ENCODE measurements around the gene SREK1IP1. TPM values are rescaled to one million over a fixed set of nuclear protein-coding genes. Genes with fewer than 3 reads are reported as not detected.
A peak's percentile ranks its signal among the peaks of the same experiment; 100 is the strongest.

SREK1IP1 gene
- total RNA-seq, result 10 to 100 TPM; 32.3 to 35.8 (median 32.4) TPM

GRCh38 chr5:64768358-64769312, at the start of gene SREK1IP1, which contains the start of gene CWC27:
Gene SREK1IP1, minus strand, starts transcription at chr5:64768691. Its CDS starts 174 bp downstream, at chr5:64768517.
Gene CWC27, plus strand, starts transcription at chr5:64768930. Its CDS starts 217 bp downstream, at chr5:64769147.
- Mint-ChIP-seq H3K36me3 (ENCODE audit: insufficient read depth) (peaks cover 9% of the 10 kb centered on the region), H3K27me3 (ENCODE audit: low read depth) (no peaks in the 10 kb centered on the region), H3K4me3 (peak within 1 kb of the TSS; percentile 98), H3K9me3 (no peaks in the 10 kb centered on the region), H3K4me1 (ENCODE audit: low read depth) (peaks cover 53% of the 10 kb centered on the region)
- peak; percentile 98 for ATAC-seq
- peak; percentile 69 for DNase-seq

DNA sequence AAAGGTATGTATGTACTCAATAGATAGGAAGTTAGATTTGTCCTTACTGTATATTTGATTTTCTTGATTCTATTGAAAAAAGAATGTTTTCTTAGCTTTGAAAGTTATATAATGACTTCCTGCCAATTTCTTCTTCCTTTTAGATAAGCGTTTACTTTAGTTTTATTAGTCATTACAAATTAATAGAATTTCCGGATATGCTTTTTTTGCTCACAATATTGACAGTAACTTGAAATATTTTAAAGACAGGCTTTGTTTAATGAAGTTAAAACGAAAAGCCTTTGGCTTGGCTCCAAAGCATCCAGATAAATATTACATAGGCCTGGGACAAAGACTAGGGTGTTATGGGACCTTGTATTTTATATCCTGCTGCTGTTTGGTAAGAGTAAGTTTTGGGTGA, 49.8 kb upstream of the SREK1IP1 start:
- Mint-ChIP-seq H3K4me3 (no peak overlapping the region), H3K9me3 (no peaks in the 10 kb centered on the region), H3K27me3 (ENCODE audit: low read depth) (no peaks in the 10 kb centered on the region), H3K36me3 (ENCODE audit: insufficient read depth) (peaks cover 19% of the 10 kb centered on the region), H3K4me1 (ENCODE audit: low read depth) (peaks cover 13% of the 10 kb centered on the region)
- ATAC-seq (no peak), DNase-seq (no peak)

GRCh38 chr5:64814073-64814472, 45.6 kb upstream of the SREK1IP1 start:
- no peak overlapping the region for H3K4me3 Mint-ChIP-seq
- peaks cover 1% of the 10 kb centered on the region for H3K4me1 Mint-ChIP-seq (ENCODE audit: low read depth)
- no peaks in the 10 kb centered on the region for H3K9me3 Mint-ChIP-seq
- ATAC-seq (no peak), DNase-seq (no peak)
- no peaks in the 10 kb centered on the region for H3K27me3 Mint-ChIP-seq (ENCODE audit: low read depth)
- peaks cover 14% of the 10 kb centered on the region for H3K36me3 Mint-ChIP-seq (ENCODE audit: insufficient read depth)

- no peak for ATAC-seq
Measured at GRCh38 chr5:64811050-64811640, 42.7 kb upstream of the SREK1IP1 start.

DNA sequence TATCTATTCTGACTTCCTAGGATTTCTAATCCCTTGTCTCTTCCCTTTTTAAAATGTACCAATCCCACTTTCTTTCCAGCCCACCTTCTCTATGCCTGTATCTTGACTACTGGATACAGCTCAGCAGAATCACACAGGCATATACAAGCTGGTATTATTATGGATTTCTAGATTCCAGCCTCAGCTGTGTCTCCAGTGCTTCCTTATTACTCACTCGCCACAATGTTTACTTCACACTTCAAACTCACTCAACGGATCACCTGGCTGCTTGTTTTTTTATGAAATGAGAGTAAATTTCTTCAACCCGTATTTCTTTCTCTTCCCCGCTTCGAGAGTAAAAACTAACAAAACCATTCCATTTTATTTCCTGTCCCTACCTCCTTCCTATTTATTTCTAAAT, 39.0 kb upstream of the SREK1IP1 start:
- H3K9me3 Mint-ChIP-seq, result no peaks in the 10 kb centered on the region
- peaks cover 16% of the 10 kb centered on the region for H3K36me3 Mint-ChIP-seq (ENCODE audit: insufficient read depth)
- no peaks in the 10 kb centered on the region for H3K4me1 Mint-ChIP-seq (ENCODE audit: low read depth)
- no peak overlapping the region for H3K4me3 Mint-ChIP-seq
- no peaks in the 10 kb centered on the region for H3K27me3 Mint-ChIP-seq (ENCODE audit: low read depth)
- DNase-seq, result no peak
- no peak for ATAC-seq

More at GRCh38 chr5:64811050-64811640, 42.7 kb upstream of the SREK1IP1 start:
- Mint-ChIP-seq H3K36me3 (ENCODE audit: insufficient read depth) (peaks cover 22% of the 10 kb centered on the region), H3K27me3 (ENCODE audit: low read depth) (no peaks in the 10 kb centered on the region), H3K4me3 (no peak overlapping the region), H3K9me3 (no peaks in the 10 kb centered on the region), H3K4me1 (ENCODE audit: low read depth) (peaks cover 1% of the 10 kb centered on the region)
- no peak for DNase-seq

DNA sequence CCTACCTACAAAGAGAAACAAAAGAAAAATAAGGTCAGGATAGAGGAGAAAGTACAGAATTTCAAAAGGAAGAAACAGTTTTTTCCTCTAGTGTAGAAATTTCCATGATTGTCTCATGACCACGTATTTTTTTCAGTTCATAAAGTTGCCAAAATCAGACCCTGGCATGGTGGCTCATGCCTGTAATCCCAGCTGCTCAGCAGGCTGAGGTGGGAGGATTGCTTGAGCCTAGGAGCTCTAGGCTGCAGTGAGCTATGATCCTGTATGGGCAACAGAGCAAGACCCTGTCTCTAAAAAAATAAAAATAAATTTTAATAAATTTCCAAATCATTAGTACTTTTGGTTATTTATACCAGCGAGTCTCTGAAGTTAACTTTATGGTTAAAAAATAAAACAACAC, 38.0 kb upstream of the SREK1IP1 start:
- Mint-ChIP-seq H3K27me3 (ENCODE audit: low read depth) (no peaks in the 10 kb centered on the region), H3K4me3 (no peak overlapping the region), H3K4me1 (ENCODE audit: low read depth) (no peaks in the 10 kb centered on the region), H3K9me3 (no peaks in the 10 kb centered on the region), H3K36me3 (ENCODE audit: insufficient read depth) (peaks cover 16% of the 10 kb centered on the region)
- no peak for DNase-seq
- ATAC-seq, result no peak

GRCh38 chr5:64800926-64801325, 32.4 kb upstream of the SREK1IP1 start:
- Mint-ChIP-seq H3K4me3 (no peak overlapping the region), H3K9me3 (no peaks in the 10 kb centered on the region), H3K36me3 (ENCODE audit: insufficient read depth) (peaks cover 15% of the 10 kb centered on the region), H3K27me3 (ENCODE audit: low read depth) (no peaks in the 10 kb centered on the region), H3K4me1 (ENCODE audit: low read depth) (no peaks in the 10 kb centered on the region)
- DNase-seq, result no peak
- ATAC-seq, result no peak

DNA sequence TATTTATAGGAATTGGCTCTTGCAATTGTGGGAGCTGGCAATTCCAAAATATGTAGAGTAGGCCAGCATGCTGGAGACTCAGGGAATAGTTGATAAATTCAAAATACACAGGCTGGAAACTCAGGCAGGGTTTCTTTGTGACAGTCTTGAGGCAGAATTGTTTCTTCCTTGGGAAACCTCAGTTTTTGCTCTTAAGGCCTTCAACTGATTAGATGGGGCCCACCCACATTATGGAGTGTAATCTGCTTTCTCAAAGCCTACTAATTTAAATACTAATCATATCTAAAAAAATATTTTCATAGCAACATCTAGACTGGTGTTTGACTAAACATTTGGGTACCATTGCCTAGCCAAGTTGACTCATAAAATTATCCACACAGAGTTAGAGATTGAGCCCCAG, 27.8 kb upstream of the SREK1IP1 start:
- H3K4me1 Mint-ChIP-seq (ENCODE audit: low read depth), result no peaks in the 10 kb centered on the region
- H3K9me3 Mint-ChIP-seq, result no peaks in the 10 kb centered on the region
- H3K27me3 Mint-ChIP-seq (ENCODE audit: low read depth), result no peaks in the 10 kb centered on the region
- H3K4me3 Mint-ChIP-seq, result no peak overlapping the region
- DNase-seq (no peak), ATAC-seq (no peak)
- peaks cover 31% of the 10 kb centered on the region for H3K36me3 Mint-ChIP-seq (ENCODE audit: insufficient read depth)

GRCh38 chr5:64794053-64794770, 25.7 kb upstream of the SREK1IP1 start:
- H3K36me3 Mint-ChIP-seq (ENCODE audit: insufficient read depth), result peaks cover 35% of the 10 kb centered on the region
- ATAC-seq (no peak), DNase-seq (no peak)
- no peaks in the 10 kb centered on the region for H3K9me3 Mint-ChIP-seq
- no peaks in the 10 kb centered on the region for H3K4me1 Mint-ChIP-seq (ENCODE audit: low read depth)
- H3K27me3 Mint-ChIP-seq (ENCODE audit: low read depth), result no peaks in the 10 kb centered on the region
- no peak overlapping the region for H3K4me3 Mint-ChIP-seq

- H3K4me1 Mint-ChIP-seq (ENCODE audit: low read depth), result no peaks in the 10 kb centered on the region
- no peak for ATAC-seq
- no peak overlapping the region for H3K4me3 Mint-ChIP-seq
- DNase-seq, result no peak
- H3K36me3 Mint-ChIP-seq (ENCODE audit: insufficient read depth), result peaks cover 30% of the 10 kb centered on the region
- no peaks in the 10 kb centered on the region for H3K27me3 Mint-ChIP-seq (ENCODE audit: low read depth)
- no peaks in the 10 kb centered on the region for H3K9me3 Mint-ChIP-seq
Measured at GRCh38 chr5:64792469-64792868, 24.0 kb upstream of the SREK1IP1 start.

GRCh38 chr5:64790210-64790609, 21.7 kb upstream of the SREK1IP1 start:
- no peaks in the 10 kb centered on the region for H3K4me1 Mint-ChIP-seq (ENCODE audit: low read depth)
- H3K36me3 Mint-ChIP-seq (ENCODE audit: insufficient read depth), result peaks cover 36% of the 10 kb centered on the region
- no peak for DNase-seq
- H3K9me3 Mint-ChIP-seq, result no peaks in the 10 kb centered on the region
- no peak overlapping the region for H3K4me3 Mint-ChIP-seq
- H3K27me3 Mint-ChIP-seq (ENCODE audit: low read depth), result no peaks in the 10 kb centered on the region
- ATAC-seq, result peak; percentile 41 to 53

- Mint-ChIP-seq H3K4me1 (ENCODE audit: low read depth) (no peaks in the 10 kb centered on the region), H3K4me3 (no peak overlapping the region), H3K27me3 (ENCODE audit: low read depth) (no peaks in the 10 kb centered on the region), H3K36me3 (ENCODE audit: insufficient read depth) (peaks cover 36% of the 10 kb centered on the region), H3K9me3 (no peaks in the 10 kb centered on the region)
- no peak for DNase-seq
- no peak for ATAC-seq
Measured at GRCh38 chr5:64789457-64789856, 21.0 kb upstream of the SREK1IP1 start.

- Mint-ChIP-seq H3K4me1 (ENCODE audit: low read depth) (no peaks in the 10 kb centered on the region), H3K36me3 (ENCODE audit: insufficient read depth) (peaks cover 33% of the 10 kb centered on the region), H3K4me3 (no peak overlapping the region), H3K9me3 (no peaks in the 10 kb centered on the region), H3K27me3 (ENCODE audit: low read depth) (no peaks in the 10 kb centered on the region)
- DNase-seq (no peak), ATAC-seq (no peak)
Measured at GRCh38 chr5:64788156-64788555, 19.7 kb upstream of the SREK1IP1 start.

GRCh38 chr5:64786372-64786771, 17.9 kb upstream of the SREK1IP1 start:
- no peak for ATAC-seq
- Mint-ChIP-seq H3K4me3 (no peak overlapping the region), H3K4me1 (ENCODE audit: low read depth) (no peaks in the 10 kb centered on the region), H3K9me3 (no peaks in the 10 kb centered on the region), H3K36me3 (ENCODE audit: insufficient read depth) (peaks cover 23% of the 10 kb centered on the region), H3K27me3 (ENCODE audit: low read depth) (no peaks in the 10 kb centered on the region)
- no peak for DNase-seq
